Measurements from ENCODE around the gene ZNF784. TPM values are rescaled to one million over a fixed set of nuclear protein-coding genes. Genes with fewer than 3 reads are reported as not detected.

Gene ZNF784
- total and polyA plus RNA-seq, 9 of the 15 experiments (the other 6 are each of a cell fraction or from before 2014, with no cell fraction given): 0.14 to 6.1 (median 2.1) TPM

GRCh38 chr19:55586976-55587668, 37.2 kb downstream of the ZNF784 start (continued):
- TF ChIP-seq ZNF518B (CRISPR knock-in tag; IDR thresholded peaks at IDR 0.05) (no peak), TEAD2 (tag; IDR thresholded peaks at IDR 0.05) (no peak), L3MBTL2 (IDR thresholded peaks at IDR 0.05) (peak; percentile 12; the same call in 1 of the 2 replicates), ZNF384 (IDR thresholded peaks at IDR 0.05; ENCODE audit: low read depth, low read length) (peak; percentile 69), ZHX1 (conservative IDR thresholded peaks at IDR 0.05; ENCODE audit: low read length) (0 out of 2 replicates have a peak, but pooled peaks have one; percentile 51), TBP (optimal IDR thresholded peaks at IDR 0.05; ENCODE audit: low read depth, low read length) (peak; percentile 46), ZFP1 (CRISPR knock-in tag; IDR thresholded peaks at IDR 0.05) (no peak), BMI1 (IDR thresholded peaks at IDR 0.05; ENCODE audit: low read length) (peak; percentile 87), HNRNPLL (IDR thresholded peaks at IDR 0.05; ENCODE audit: low read depth, low read length, poor library complexity, severe bottlenecking) (peak; percentile 43), ZC3H4 (CRISPR knock-in tag; IDR thresholded peaks at IDR 0.05; ENCODE audit: borderline replicate concordance) (no peak), BCOR (IDR thresholded peaks at IDR 0.05) (peak; percentile 28; the same call in 1 of the 2 replicates), THRA (IDR thresholded peaks at IDR 0.05) (no peak), NR1H2 (CRISPR knock-in tag; IDR thresholded peaks at IDR 0.05) (no peak), HDAC2 (IDR thresholded peaks at IDR 0.05) (0 out of 2 replicates have a peak, but pooled peaks have one; percentile 45), CREM (IDR thresholded peaks at IDR 0.05; ENCODE audit: low read depth) (peak; percentile 53; the same call in 1 of the 2 replicates), SMC3 (conservative IDR thresholded peaks at IDR 0.05; ENCODE audit: insufficient read depth, low read depth, low read length) (no peak), LARP7 (IDR thresholded peaks at IDR 0.05) (no peak), TRIM24 (IDR thresholded peaks at IDR 0.05) (no peak), ZBTB33 (CRISPR knock-in tag; IDR thresholded peaks at IDR 0.05) (0 out of 2 replicates have a peak, but pooled peaks have one; percentile 16), ESRRA (IDR thresholded peaks at IDR 0.05; ENCODE audit: borderline replicate concordance, low read depth) (peak; percentile 13; the same call in 1 of the 2 replicates)

Data from K562 (cell line).